ENCODE results near the gene TRIM3. TPM values are rescaled to one million over a fixed set of nuclear protein-coding genes. Genes with fewer than 3 reads are reported as not detected.
"Not testable (repeated sequence)": the region's sequence is repeated elsewhere in the genome, so short reads cannot be mapped to it uniquely, and the experiment has no call there.

TRIM3 gene
- total RNA-seq, result 10 to 100 TPM; 40.3 to 40.4 TPM

DNA sequence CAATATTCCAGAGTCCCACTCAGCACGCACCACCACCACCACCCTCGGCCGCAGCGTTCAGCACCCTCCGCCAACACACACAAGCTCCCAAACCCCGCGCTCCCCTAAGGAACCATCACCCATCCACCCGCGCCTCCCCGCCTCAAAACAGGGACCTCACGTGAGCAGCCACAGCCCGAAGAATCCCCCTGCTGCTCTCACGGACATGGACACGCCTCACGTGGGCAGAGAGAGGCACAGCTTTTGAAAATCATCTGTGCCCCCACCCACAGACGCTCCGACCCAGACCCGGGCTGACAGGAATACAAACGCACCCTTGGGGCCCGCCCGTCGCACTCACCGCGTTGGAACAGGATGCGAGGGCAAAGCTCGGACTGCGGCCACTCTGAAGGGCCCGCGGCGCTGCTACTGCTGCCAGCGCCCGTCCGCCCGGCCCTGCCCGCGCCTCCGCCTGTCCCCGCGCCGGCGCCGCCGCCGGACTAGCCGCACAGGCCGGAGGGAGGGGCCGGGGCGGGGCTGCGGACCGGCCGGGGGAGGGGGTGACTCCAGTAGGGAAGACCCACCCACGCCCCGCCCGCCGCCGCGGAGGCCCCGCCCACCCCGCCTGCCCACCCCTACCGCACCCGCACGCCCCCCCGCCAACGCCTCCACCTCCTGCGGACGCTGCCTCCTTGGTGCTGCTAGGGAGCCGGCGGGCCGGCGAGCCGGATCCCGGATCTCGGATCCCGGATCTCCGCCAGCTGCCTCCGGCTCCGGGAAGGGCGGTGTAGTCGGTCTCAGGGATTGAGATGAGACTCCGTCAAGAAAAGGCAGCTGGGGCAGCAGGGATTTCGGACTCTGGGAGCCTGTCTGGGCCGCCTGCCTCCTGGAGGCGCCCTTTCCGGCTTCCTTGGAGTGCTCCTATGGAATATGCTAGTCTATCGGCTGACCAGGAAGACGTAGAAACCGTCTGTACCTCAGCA, at the start of gene TRIM3:
TRIM3 (minus strand) TSS at position 491 of the 962 bp plus-strand sequence. CDS start 8,246 bp downstream, outside the sequence.
- H3K9me3 ChIP-seq, result no peaks in the 10 kb centered on the region
- H3K27me3 ChIP-seq (replicated peaks; ENCODE audit: insufficient read depth), result no peaks in the 10 kb centered on the region
- peak; percentile 72 for ATAC-seq (ENCODE audit: insufficient number of reproducible peaks, low FRiP score, low read depth)
- no peak for TF ChIP-seq CTCF (IDR thresholded peaks at IDR 0.05)
- H3K36me3 ChIP-seq, result peaks cover 18% of the 10 kb centered on the region
- peak; percentile 77 for DNase-seq (ENCODE audit: low spot score)
- peaks cover 15 to 23% of the 10 kb centered on the region in 2 donors for H3K4me1 ChIP-seq (ENCODE audit: control insufficient read depth in 1 of 2, low read depth in 2 of 2)
- H3K4me3 ChIP-seq, result peak within 1 kb of the TSS; percentile 94
- peak within 1 kb of the TSS; percentile 89 to 95 for H3K27ac ChIP-seq

DNA sequence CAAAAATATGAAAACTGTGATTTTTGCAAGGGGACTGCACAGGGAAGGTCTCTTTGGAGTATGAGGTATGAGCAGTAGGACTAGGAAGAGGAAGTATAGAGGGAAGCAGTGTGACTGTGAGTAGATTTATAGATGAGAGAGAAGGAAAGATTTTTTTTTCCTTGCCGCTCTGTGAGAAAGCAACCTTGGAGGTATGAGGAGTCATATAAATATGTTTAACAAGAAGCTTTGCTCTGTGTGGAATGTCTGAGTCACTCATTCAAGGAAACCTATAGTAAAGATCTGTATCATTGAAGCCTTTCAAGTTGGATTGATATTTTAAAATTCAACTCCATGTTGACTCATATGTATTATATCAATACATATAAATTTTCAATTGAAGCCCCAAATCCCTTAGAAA, 49.5 kb upstream of the TRIM3 start:
- ATAC-seq (ENCODE audit: insufficient number of reproducible peaks, low FRiP score, low read depth) (no peak), DNase-seq (ENCODE audit: low spot score) (no peak)
- no peak overlapping the region for H3K4me3 ChIP-seq
- no peaks in the 10 kb centered on the region for H3K36me3 ChIP-seq
- H3K27ac ChIP-seq, result no peak overlapping the region
- no peaks in the 10 kb centered on the region for H3K9me3 ChIP-seq
- TF ChIP-seq CTCF (IDR thresholded peaks at IDR 0.05), result no peak
- H3K4me1 ChIP-seq (ENCODE audit: control insufficient read depth in 1 of 2, low read depth in 2 of 2), result no peaks in the 10 kb centered on the region
- no peaks in the 10 kb centered on the region for H3K27me3 ChIP-seq (replicated peaks; ENCODE audit: insufficient read depth)

GRCh38 chr11:6521946-6522345, 48.2 kb upstream of the TRIM3 start:
- H3K9me3 ChIP-seq; H3K27ac ChIP-seq; H3K4me1 ChIP-seq (ENCODE audit: control insufficient read depth in 1 of 2, low read depth in 2 of 2); H3K36me3 ChIP-seq; H3K4me3 ChIP-seq; ATAC-seq (ENCODE audit: insufficient number of reproducible peaks, low FRiP score, low read depth); DNase-seq (ENCODE audit: low spot score); H3K27me3 ChIP-seq (replicated peaks; ENCODE audit: insufficient read depth): not testable (repeated sequence)

GRCh38 chr11:6520265-6520664, 46.5 kb upstream of the TRIM3 start:
- no peaks in the 10 kb centered on the region for H3K36me3 ChIP-seq
- H3K27ac ChIP-seq, result no peak overlapping the region
- no peak overlapping the region for H3K4me3 ChIP-seq
- ATAC-seq (ENCODE audit: insufficient number of reproducible peaks, low FRiP score, low read depth) (no peak), DNase-seq (ENCODE audit: low spot score) (no peak)
- H3K9me3 ChIP-seq, result no peaks in the 10 kb centered on the region
- no peak for TF ChIP-seq CTCF (IDR thresholded peaks at IDR 0.05)
- H3K4me1 ChIP-seq (ENCODE audit: control insufficient read depth in 1 of 2, low read depth in 2 of 2), result peaks cover 0 to 8% of the 10 kb centered on the region in 2 donors
- H3K27me3 ChIP-seq (replicated peaks; ENCODE audit: insufficient read depth), result no peaks in the 10 kb centered on the region

DNA sequence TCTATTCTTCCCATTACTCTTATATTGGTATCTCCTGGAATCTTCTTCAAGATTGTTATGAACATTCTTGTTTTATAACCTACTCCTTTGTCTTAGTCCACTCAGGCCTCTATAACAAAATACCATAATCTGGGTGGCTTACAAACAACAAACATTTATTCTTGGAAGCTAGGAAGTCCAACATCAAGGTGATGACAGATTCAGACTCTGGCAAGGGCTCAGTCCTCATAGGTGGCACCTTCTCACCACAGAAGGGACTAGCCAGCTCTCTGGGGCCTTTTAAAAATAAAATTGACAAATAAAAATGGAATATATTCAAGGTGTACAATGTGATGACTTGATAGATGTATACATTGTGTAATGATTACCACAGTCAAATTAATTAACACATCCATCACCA, 43.1 kb upstream of the TRIM3 start:
- no peak for TF ChIP-seq CTCF (IDR thresholded peaks at IDR 0.05)
- H3K36me3 ChIP-seq, result peaks cover 6% of the 10 kb centered on the region

More for the DNA sequence above, 43.1 kb upstream of the TRIM3 start:
- Histone ChIP-seq H3K4me3 (no peak overlapping the region), H3K4me1 (ENCODE audit: control insufficient read depth in 1 of 2, low read depth in 2 of 2) (peaks cover 4 to 16% of the 10 kb centered on the region in 2 donors), H3K27ac (peak overlapping the region in 1 of 2 donors; percentile 69), H3K27me3 (replicated peaks; ENCODE audit: insufficient read depth) (no peaks in the 10 kb centered on the region), H3K9me3 (no peaks in the 10 kb centered on the region)
- DNase-seq (ENCODE audit: low spot score) (no peak), ATAC-seq (ENCODE audit: insufficient number of reproducible peaks, low FRiP score, low read depth) (no peak)
